ENCODE measurements around the gene CACNG6. TPM values are rescaled to one million over a fixed set of nuclear protein-coding genes. Genes with fewer than 3 reads are reported as not detected.

Gene CACNG6
- total and polyA plus RNA-seq, 10 of the 15 experiments (the other 5 are each of a cell fraction or from before 2014, with no cell fraction given): 0.07 TPM; not detected in 9

DNA sequence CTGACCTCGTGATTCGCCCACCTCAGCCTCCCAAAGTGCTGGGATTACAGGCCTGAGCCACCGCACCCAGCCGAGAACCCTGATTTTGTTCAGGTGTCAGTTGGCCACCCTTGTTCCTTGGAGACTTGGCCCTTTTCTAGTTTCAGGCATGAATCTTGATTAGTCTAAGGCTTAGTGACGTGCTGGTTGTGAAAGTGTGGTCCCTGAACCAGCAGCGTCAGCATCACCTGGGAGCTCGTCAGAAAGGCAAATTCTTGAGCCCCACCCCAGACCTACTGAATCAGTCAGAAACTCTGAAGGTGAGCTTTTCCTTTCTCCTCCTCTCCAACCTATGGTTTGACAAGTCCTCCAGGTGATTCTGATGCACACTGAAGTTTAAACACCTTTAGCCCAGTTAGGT is 35.2 kb downstream of the CACNG6 start:
- RAD21 ChIA-PET (ENCODE audit: unreplicated experiment): no interaction called here
- H4K20me1 ChIP-seq (ENCODE audit: control insufficient read depth, insufficient read depth): no peaks in the 10 kb centered on the region
- no peak overlapping the region for H2AFZ ChIP-seq (ENCODE audit: control insufficient read depth, low read depth, low read length)
- H3K4me2 ChIP-seq (ENCODE audit: control insufficient read depth, insufficient read depth): no peak overlapping the region
- no peak overlapping the region for H3K9ac ChIP-seq (ENCODE audit: control insufficient read depth, insufficient read depth, low read length)
- in situ Hi-C loops (cut with MboI): loop anchor here (10.0 kb wide), 2 partner anchors 602 to 832 kb away; partner anchors contain the start of gene ZNF665
- no TSS peak for BruUV-seq (replicated peaks)
- no peaks in the 10 kb centered on the region for H3K79me2 ChIP-seq (ENCODE audit: control insufficient read depth, insufficient read depth, low read length)
- no peaks in the 10 kb centered on the region; the same call in 2 of the 3 replicates for H3K9me3 ChIP-seq (replicated peaks; ENCODE audit: control insufficient read depth, insufficient read depth, low read length)
- H3K27me3 ChIP-seq (replicated peaks in 1 of 2; ENCODE audit: control insufficient read depth in 2 of 2, insufficient read depth in 2 of 2, low read length in 1 of 2): no peaks in the 10 kb centered on the region
- ATAC-seq: no peak
- H3K4me1 ChIP-seq (ENCODE audit: control insufficient read depth, insufficient read depth, low read length): no peaks in the 10 kb centered on the region
- no peaks in the 10 kb centered on the region for H3K36me3 ChIP-seq (ENCODE audit: control insufficient read depth in 2 of 2, insufficient read depth in 2 of 2, low read length in 1 of 2)
- CTCF ChIA-PET: no interaction called here
- DNase-seq (ENCODE audit: low read depth, low spot score): no peak
- FAIRE-seq: no peak
- no peak overlapping the region for H3K27ac ChIP-seq (ENCODE audit: control insufficient read depth, insufficient read depth)
- H3K4me3 ChIP-seq: no peak overlapping the region
- TF ChIP-seq CREM (IDR thresholded peaks at IDR 0.05; ENCODE audit: low read depth) (no peak), RB1 (IDR thresholded peaks at IDR 0.05; ENCODE audit: borderline replicate concordance) (no peak), SUPT20H (IDR thresholded peaks at IDR 0.05; ENCODE audit: borderline replicate concordance, control insufficient read depth, low read depth, low read length) (no peak), MXI1 (IDR thresholded peaks at IDR 0.05; ENCODE audit: low read depth, low read length) (no peak)
- TF ChIP-seq, protein P1, sequence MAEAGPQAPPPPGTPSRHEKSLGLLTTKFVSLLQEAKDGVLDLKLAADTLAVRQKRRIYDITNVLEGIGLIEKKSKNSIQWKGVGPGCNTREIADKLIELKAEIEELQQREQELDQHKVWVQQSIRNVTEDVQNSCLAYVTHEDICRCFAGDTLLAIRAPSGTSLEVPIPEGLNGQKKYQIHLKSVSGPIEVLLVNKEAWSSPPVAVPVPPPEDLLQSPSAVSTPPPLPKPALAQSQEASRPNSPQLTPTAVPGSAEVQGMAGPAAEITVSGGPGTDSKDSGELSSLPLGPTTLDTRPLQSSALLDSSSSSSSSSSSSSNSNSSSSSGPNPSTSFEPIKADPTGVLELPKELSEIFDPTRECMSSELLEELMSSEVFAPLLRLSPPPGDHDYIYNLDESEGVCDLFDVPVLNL (IDR thresholded peaks at IDR 0.05; ENCODE audit: low read depth, low read length): no peak
- POLR2A ChIA-PET: interaction anchor here (0.6 kb wide), 1 partner anchor 1597 kb away, joined by 8 read pairs; no protein-coding TSS in a partner anchor
- intact Hi-C loops (cut with micrococcal nuclease; ENCODE audit: unreplicated experiment): loop anchor here (10.0 kb wide), 1 partner anchor 602 kb away; no protein-coding TSS in a partner anchor
- 34% methylated on average over 7 of the region's 7 CpGs for WGBS (ENCODE audit: insufficient coverage, insufficient replicate concordance, low lambda C conversion rate, missing lambda C conversion rate)
- SMC1A ChIA-PET (ENCODE audit: uncharacterized antibody, unreplicated experiment): no interaction called here

DNA sequence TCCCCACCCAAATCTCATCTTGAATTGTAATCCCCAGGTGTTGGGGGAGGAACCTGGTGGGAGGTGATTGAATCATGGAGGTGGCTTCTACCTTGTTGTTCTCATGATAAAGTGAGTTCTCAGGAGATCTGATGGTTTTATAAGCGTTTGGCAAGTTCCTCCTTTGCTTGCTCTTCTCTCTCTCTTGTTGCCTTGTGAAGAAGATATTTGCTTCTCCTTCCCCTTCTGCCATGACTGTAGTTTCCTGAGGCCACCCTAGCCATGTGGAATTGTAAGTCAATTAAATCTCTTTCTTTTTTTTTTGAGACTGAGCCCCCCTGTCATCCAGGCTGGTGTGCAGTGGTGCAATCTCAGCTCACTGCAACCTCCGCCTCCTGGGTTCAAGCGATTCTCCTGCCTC is 37.9 kb downstream of the CACNG6 start:
- ChIA-PET RAD21 (ENCODE audit: unreplicated experiment) (no interaction called here), POLR2A (no interaction called here), SMC1A (ENCODE audit: uncharacterized antibody, unreplicated experiment) (no interaction called here), CTCF (interaction anchor here (1.2 kb wide), 1 partner anchor 604 kb away, joined by 3 read pairs; no protein-coding TSS in a partner anchor)
- Histone ChIP-seq H3K36me3 (ENCODE audit: control insufficient read depth in 2 of 2, insufficient read depth in 2 of 2, low read length in 1 of 2) (no peaks in the 10 kb centered on the region), H3K4me1 (ENCODE audit: control insufficient read depth, insufficient read depth, low read length) (no peaks in the 10 kb centered on the region), H2AFZ (ENCODE audit: control insufficient read depth, low read depth, low read length) (no peak overlapping the region), H4K20me1 (ENCODE audit: control insufficient read depth, insufficient read depth) (no peaks in the 10 kb centered on the region), H3K9ac (ENCODE audit: control insufficient read depth, insufficient read depth, low read length) (no peak overlapping the region), H3K79me2 (ENCODE audit: control insufficient read depth, insufficient read depth, low read length) (no peaks in the 10 kb centered on the region), H3K4me2 (ENCODE audit: control insufficient read depth, insufficient read depth) (no peak overlapping the region), H3K27ac (ENCODE audit: control insufficient read depth, insufficient read depth) (no peak overlapping the region), H3K9me3 (replicated peaks; ENCODE audit: control insufficient read depth, insufficient read depth, low read length) (no peaks in the 10 kb centered on the region; the same call in 2 of the 3 replicates), H3K4me3 (no peak overlapping the region), H3K27me3 (replicated peaks in 1 of 2; ENCODE audit: control insufficient read depth in 2 of 2, insufficient read depth in 2 of 2, low read length in 1 of 2) (no peaks in the 10 kb centered on the region)
- in situ Hi-C loops (cut with MboI): loop anchor here (10.0 kb wide), 2 partner anchors 604 to 834 kb away; partner anchors contain the start of gene ZNF665
- ATAC-seq: no peak
- no TSS peak for BruUV-seq (replicated peaks)
- 67% methylated on average over 3 of the region's 3 CpGs for WGBS (ENCODE audit: insufficient coverage, insufficient replicate concordance, low lambda C conversion rate, missing lambda C conversion rate)
- DNase-seq (ENCODE audit: low read depth, low spot score): no peak
- FAIRE-seq: no peak
- intact Hi-C loops (cut with micrococcal nuclease; ENCODE audit: unreplicated experiment): loop anchor here (10.0 kb wide), 1 partner anchor 604 kb away; no protein-coding TSS in a partner anchor
- TF ChIP-seq NFXL1 (IDR thresholded peaks at IDR 0.05; ENCODE audit: borderline replicate concordance) (no peak), BACH1 (IDR thresholded peaks at IDR 0.05; ENCODE audit: borderline replicate concordance) (no peak), RBBP5 (conservative IDR thresholded peaks at IDR 0.05) (no peak), RCOR1 (conservative IDR thresholded peaks at IDR 0.05; ENCODE audit: low read depth, low read length) (no peak), GATAD2B (conservative IDR thresholded peaks at IDR 0.05; ENCODE audit: low read depth) (no peak), TBL1XR1 (IDR thresholded peaks at IDR 0.05; ENCODE audit: low read depth, low read length) (no peak), ATF7 (IDR thresholded peaks at IDR 0.05; ENCODE audit: low read depth) (no peak), ZBED1 (IDR thresholded peaks at IDR 0.05; ENCODE audit: borderline replicate concordance) (no peak)
- TF ChIP-seq, protein P2, sequence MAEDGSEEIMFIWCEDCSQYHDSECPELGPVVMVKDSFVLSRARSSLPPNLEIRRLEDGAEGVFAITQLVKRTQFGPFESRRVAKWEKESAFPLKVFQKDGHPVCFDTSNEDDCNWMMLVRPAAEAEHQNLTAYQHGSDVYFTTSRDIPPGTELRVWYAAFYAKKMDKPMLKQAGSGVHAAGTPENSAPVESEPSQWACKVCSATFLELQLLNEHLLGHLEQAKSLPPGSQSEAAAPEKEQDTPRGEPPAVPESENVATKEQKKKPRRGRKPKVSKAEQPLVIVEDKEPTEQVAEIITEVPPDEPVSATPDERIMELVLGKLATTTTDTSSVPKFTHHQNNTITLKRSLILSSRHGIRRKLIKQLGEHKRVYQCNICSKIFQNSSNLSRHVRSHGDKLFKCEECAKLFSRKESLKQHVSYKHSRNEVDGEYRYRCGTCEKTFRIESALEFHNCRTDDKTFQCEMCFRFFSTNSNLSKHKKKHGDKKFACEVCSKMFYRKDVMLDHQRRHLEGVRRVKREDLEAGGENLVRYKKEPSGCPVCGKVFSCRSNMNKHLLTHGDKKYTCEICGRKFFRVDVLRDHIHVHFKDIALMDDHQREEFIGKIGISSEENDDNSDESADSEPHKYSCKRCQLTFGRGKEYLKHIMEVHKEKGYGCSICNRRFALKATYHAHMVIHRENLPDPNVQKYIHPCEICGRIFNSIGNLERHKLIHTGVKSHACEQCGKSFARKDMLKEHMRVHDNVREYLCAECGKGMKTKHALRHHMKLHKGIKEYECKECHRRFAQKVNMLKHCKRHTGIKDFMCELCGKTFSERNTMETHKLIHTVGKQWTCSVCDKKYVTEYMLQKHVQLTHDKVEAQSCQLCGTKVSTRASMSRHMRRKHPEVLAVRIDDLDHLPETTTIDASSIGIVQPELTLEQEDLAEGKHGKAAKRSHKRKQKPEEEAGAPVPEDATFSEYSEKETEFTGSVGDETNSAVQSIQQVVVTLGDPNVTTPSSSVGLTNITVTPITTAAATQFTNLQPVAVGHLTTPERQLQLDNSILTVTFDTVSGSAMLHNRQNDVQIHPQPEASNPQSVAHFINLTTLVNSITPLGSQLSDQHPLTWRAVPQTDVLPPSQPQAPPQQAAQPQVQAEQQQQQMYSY (CRISPR knock-in tag; IDR thresholded peaks at IDR 0.05): no peak
